ENCODE measurements around the gene IMMP2L. TPM values are rescaled to one million over a fixed set of nuclear protein-coding genes. Genes with fewer than 3 reads are reported as not detected.

IMMP2L gene
- total and polyA plus RNA-seq, 4 donors: 9.2 to 34.7 (median 11.1) TPM

- H3K4me3 ChIP-seq: no peak overlapping the region
- ATAC-seq (ENCODE audit: insufficient read depth, low FRiP score): no peak
- H3K36me3 ChIP-seq (ENCODE audit: control insufficient read depth in 4 of 4, insufficient read depth in 4 of 4, low read length in 4 of 4): no peaks in the 10 kb centered on the region
- DNase-seq: no peak
- no peaks in the 10 kb centered on the region for H3K27me3 ChIP-seq (ENCODE audit: control insufficient read depth in 3 of 3, insufficient read depth in 3 of 3, low read length in 2 of 3)
- no peaks in the 10 kb centered on the region for H3K9me3 ChIP-seq (ENCODE audit: control insufficient read depth in 4 of 4, insufficient read depth in 3 of 4, low read length in 3 of 4)
- TF ChIP-seq CTCF (IDR thresholded peaks at IDR 0.05; ENCODE audit: control extremely low read depth, extremely low read depth): no peak
- peaks cover 0 to 5% (median 0%) of the 10 kb centered on the region in 5 donors for H3K4me1 ChIP-seq (ENCODE audit: control insufficient read depth in 5 of 5, insufficient read depth in 5 of 5, low read length in 5 of 5)
- H3K27ac ChIP-seq (ENCODE audit: low read depth in 1 of 2, low read length in 1 of 2): no peak overlapping the region
- H3K9ac ChIP-seq (ENCODE audit: insufficient read depth in 1 of 2, low read length in 2 of 2): no peak overlapping the region
These were observed 153.6 kb downstream of the IMMP2L start for GRCh38 chr7:111408724-111409123.

- 87 to 100% methylated on average over 1 of the region's 1 CpG for WGBS, 2 donors
- Histone ChIP-seq H3K4me3 (no peak overlapping the region), H3K36me3 (ENCODE audit: control insufficient read depth in 4 of 4, insufficient read depth in 4 of 4, low read length in 4 of 4) (no peaks in the 10 kb centered on the region), H3K27ac (ENCODE audit: low read depth in 1 of 2, low read length in 1 of 2) (no peak overlapping the region), H3K27me3 (ENCODE audit: control insufficient read depth in 3 of 3, insufficient read depth in 3 of 3, low read length in 2 of 3) (no peaks in the 10 kb centered on the region), H3K9me3 (ENCODE audit: control insufficient read depth in 4 of 4, insufficient read depth in 3 of 4, low read length in 3 of 4) (no peaks in the 10 kb centered on the region), H3K4me1 (ENCODE audit: control insufficient read depth in 5 of 5, insufficient read depth in 5 of 5, low read length in 5 of 5) (peaks cover 0 to 3% (median 0%) of the 10 kb centered on the region in 5 donors), H3K9ac (ENCODE audit: insufficient read depth in 1 of 2, low read length in 2 of 2) (no peak overlapping the region)
- ATAC-seq (ENCODE audit: insufficient read depth, low FRiP score) (no peak), DNase-seq (no peak)
- TF ChIP-seq CTCF (IDR thresholded peaks at IDR 0.05; ENCODE audit: control extremely low read depth, extremely low read depth): no peak
These were observed 155.0 kb downstream of the IMMP2L start for GRCh38 chr7:111407258-111407657.

- Histone ChIP-seq H3K4me3 (no peak overlapping the region), H3K9ac (ENCODE audit: insufficient read depth in 1 of 2, low read length in 2 of 2) (no peak overlapping the region), H3K36me3 (ENCODE audit: control insufficient read depth in 4 of 4, insufficient read depth in 4 of 4, low read length in 4 of 4) (no peaks in the 10 kb centered on the region), H3K4me1 (ENCODE audit: control insufficient read depth in 5 of 5, insufficient read depth in 5 of 5, low read length in 5 of 5) (peaks cover 0 to 3% (median 0%) of the 10 kb centered on the region in 5 donors), H3K9me3 (ENCODE audit: control insufficient read depth in 4 of 4, insufficient read depth in 3 of 4, low read length in 3 of 4) (no peaks in the 10 kb centered on the region), H3K27ac (ENCODE audit: low read depth in 1 of 2, low read length in 1 of 2) (no peak overlapping the region), H3K27me3 (ENCODE audit: control insufficient read depth in 3 of 3, insufficient read depth in 3 of 3, low read length in 2 of 3) (no peaks in the 10 kb centered on the region)
- TF ChIP-seq CTCF (IDR thresholded peaks at IDR 0.05; ENCODE audit: control extremely low read depth, extremely low read depth): no peak
- ATAC-seq (ENCODE audit: insufficient read depth, low FRiP score): no peak
- DNase-seq: no peak
- 90 to 97% methylated on average over 1 of the region's 1 CpG for WGBS, 2 donors
These were observed 156.7 kb downstream of the IMMP2L start for GRCh38 chr7:111405621-111406020.

GRCh38 chr7:111401516-111401915 lies 160.8 kb downstream of the IMMP2L start:
- DNase-seq: no peak
- WGBS, 2 donors: 55 to 59% methylated on average over 3 of the region's 3 CpGs
- ATAC-seq (ENCODE audit: insufficient read depth, low FRiP score): no peak

More at GRCh38 chr7:111401516-111401915, 160.8 kb downstream of the IMMP2L start:
- H3K9ac ChIP-seq (ENCODE audit: insufficient read depth in 1 of 2, low read length in 2 of 2): no peak overlapping the region
- no peaks in the 10 kb centered on the region for H3K4me1 ChIP-seq (ENCODE audit: control insufficient read depth in 5 of 5, insufficient read depth in 5 of 5, low read length in 5 of 5)
- H3K9me3 ChIP-seq (ENCODE audit: control insufficient read depth in 4 of 4, insufficient read depth in 3 of 4, low read length in 3 of 4): no peaks in the 10 kb centered on the region
- H3K27ac ChIP-seq (ENCODE audit: low read depth in 1 of 2, low read length in 1 of 2): no peak overlapping the region
- H3K36me3 ChIP-seq (ENCODE audit: control insufficient read depth in 4 of 4, insufficient read depth in 4 of 4, low read length in 4 of 4): no peaks in the 10 kb centered on the region
- no peak for TF ChIP-seq CTCF (IDR thresholded peaks at IDR 0.05; ENCODE audit: control extremely low read depth, extremely low read depth)
- H3K4me3 ChIP-seq: no peak overlapping the region
- H3K27me3 ChIP-seq (ENCODE audit: control insufficient read depth in 3 of 3, insufficient read depth in 3 of 3, low read length in 2 of 3): no peaks in the 10 kb centered on the region

Measured in lung (tissue), 12 donors.